GM21737 (cell line): ENCODE data around the gene CHMP5.

Experiments used
- ATAC-seq: cut with Tn5 transposase; IDR thresholded peaks from one replicate; pipeline ENCODE4 v1.9.1; 2021; ENCODE audit warnings: mild to moderate bottlenecking, moderate library complexity; ENCODE audit not compliant: unreplicated experiment

The CHMP5 gene

GRCh38 chr9:33242609-33243134 lies 22.2 kb upstream of the CHMP5 start:
- ATAC-seq, result no peak

GRCh38 chr9:33244137-33244784 lies 20.6 kb upstream of the CHMP5 start:
- ATAC-seq, result no peak

GRCh38 chr9:33245341-33245740 lies 19.5 kb upstream of the CHMP5 start:
- ATAC-seq, result no peak

- ATAC-seq, result no peak
These were observed 18.5 kb upstream of the CHMP5 start for GRCh38 chr9:33246269-33246860.

GRCh38 chr9:33248606-33249005 lies 16.2 kb upstream of the CHMP5 start:
- peak; percentile 19 for ATAC-seq

GRCh38 chr9:33249087-33249658 lies 15.7 kb upstream of the CHMP5 start:
- ATAC-seq, result peak; percentile 52

GRCh38 chr9:33249983-33250382 lies 14.9 kb upstream of the CHMP5 start:
- no peak for ATAC-seq

GRCh38 chr9:33250458-33250995 lies 14.3 kb upstream of the CHMP5 start:
- ATAC-seq, result no peak

- ATAC-seq, result no peak
These were observed 10.6 kb upstream of the CHMP5 start for GRCh38 chr9:33254211-33254610.

GRCh38 chr9:33255014-33255413 lies 9.8 kb upstream of the CHMP5 start:
- ATAC-seq, result no peak

- no peak for ATAC-seq
These were observed 9.4 kb upstream of the CHMP5 start for GRCh38 chr9:33255471-33255870.

- no peak for ATAC-seq
These were observed 8.6 kb upstream of the CHMP5 start for GRCh38 chr9:33256236-33256635.

GRCh38 chr9:33257276-33257675 lies 7.6 kb upstream of the CHMP5 start:
- ATAC-seq, result no peak

- no peak for ATAC-seq
These were observed 4.5 kb upstream of the CHMP5 start for GRCh38 chr9:33260372-33260771.

GRCh38 chr9:33263131-33264002 lies 1.5 kb upstream of the CHMP5 start:
- ATAC-seq, result no peak

GRCh38 chr9:33264003-33264472 lies 811 bp upstream of the CHMP5 start:
- ATAC-seq, result peak; percentile 24

- no peak for ATAC-seq
These were observed 489 bp downstream of the CHMP5 start for GRCh38 chr9:33265211-33265865.

GRCh38 chr9:33267151-33267767 lies 2.4 kb downstream of the CHMP5 start:
- no peak for ATAC-seq

GRCh38 chr9:33270146-33270545 lies 5.3 kb downstream of the CHMP5 start:
- no peak for ATAC-seq

GRCh38 chr9:33272061-33272460 lies 7.2 kb downstream of the CHMP5 start:
- ATAC-seq, result no peak
